Natural killer cell (primary cell): ENCODE measurements around the gene MYO1G. TPM values are rescaled to one million over a fixed set of nuclear protein-coding genes. Genes with fewer than 3 reads are reported as not detected.

ENCODE experiments used
- ATAC-seq, 3 donors: fragments of 150-1000 bp in 2 of 3; fragments of 200-7000 bp in 1 of 3; cut with Tn5 transposase; 1 replicate in 1 of 3; 2 replicates in 2 of 3; pipeline ENCODE4 v1.10.0; 2021; ENCODE audit warnings: mild to moderate bottlenecking in 2 of 3, moderate library complexity in 2 of 3
- DNase-seq, 2 donors: peaks; one replicate each; pipeline versions ENCODE4 v3.0.0 to v3.0.0-alpha.2; 2013 to 2021; ENCODE audit warnings: mixed read lengths in 1 of 2
- H3K27ac ChIP-seq: one replicate; pipeline ENCODE4 v1.5.1; 2013; ENCODE audit warnings: mild to moderate bottlenecking, low read length
- H3K27me3 ChIP-seq: one replicate; pipeline ENCODE4 v1.6.1; 2013; ENCODE audit warnings: low read length; ENCODE audit not compliant: control insufficient read depth, insufficient read depth
- H3K36me3 ChIP-seq: one replicate; pipeline ENCODE4 v1.6.1; 2013; ENCODE audit warnings: low read length; ENCODE audit not compliant: control insufficient read depth, insufficient read depth
- H3K4me1 ChIP-seq: one replicate; pipeline ENCODE4 v1.6.1; 2013; ENCODE audit warnings: low read length; ENCODE audit not compliant: control insufficient read depth, insufficient read depth
- H3K4me3 ChIP-seq: one replicate; pipeline ENCODE4 v1.5.1; 2013; ENCODE audit warnings: low read length
- H3K9me3 ChIP-seq: one replicate; pipeline ENCODE4 v1.6.1; 2013; ENCODE audit warnings: low read length; ENCODE audit not compliant: control insufficient read depth, insufficient read depth
- H3K27ac Mint-ChIP-seq, 2 donors: one replicate each; pipeline ENCODE4 v1.8.0; 2022; ENCODE audit warnings: mild to moderate bottlenecking in 2 of 2, mixed read lengths in 2 of 2, moderate library complexity in 1 of 2
- H3K27me3 Mint-ChIP-seq, 2 donors: one replicate each; pipeline ENCODE4 v1.8.0; 2022; ENCODE audit warnings: low read depth in 2 of 2, mixed read lengths in 2 of 2
- H3K36me3 Mint-ChIP-seq: one replicate; pipeline ENCODE4 v1.8.0; 2022; ENCODE audit warnings: mixed read lengths
- H3K4me1 Mint-ChIP-seq, 2 donors: one replicate each; pipeline ENCODE4 v1.8.0; 2022; ENCODE audit warnings: mixed read lengths in 2 of 2
- H3K4me3 Mint-ChIP-seq: one replicate; pipeline ENCODE4 v1.8.0; 2022; ENCODE audit warnings: mild to moderate bottlenecking, moderate library complexity, mixed read lengths
- H3K9me3 Mint-ChIP-seq, 2 donors: one replicate each; pipeline ENCODE4 v1.8.0; 2022; ENCODE audit warnings: mixed read lengths in 2 of 2
- CTCF ChIP-seq: fragments of 200-600 bp; IDR thresholded peaks from one replicate; pipeline ENCODE4 v1.8.0; 2022; ENCODE audit warnings: antibody characterized with exemption
- WGBS: methylation state at CpG from one replicate; pipeline ENCODE4 v1.1.7; 2013; ENCODE audit warnings: missing lambda C conversion rate; ENCODE audit not compliant: insufficient coverage; 5-methylcytosine and 5-hydroxymethylcytosine counted together
- intact Hi-C: fragments of 100-400 bp; cut with micrococcal nuclease; formaldehyde crosslinking; loops from one replicate; pipeline ENCODE4 v1.14.2; 2022
- total RNA-seq, 4 donors: library from RNA; stranded (reverse); fragments of 120-200 nt in 1 of 4; gene quantifications; one replicate each; pipeline versions ENCODE4 v1.2.3 to v1.2.4, GENCODE V29; 2013 to 2022

MYO1G gene
- total RNA-seq, 3 donors from 2014 or later (not counting 1 experiment from before 2014, with no cell fraction given) = 371 to 470 (median 429) TPM

GRCh38 chr7:44917465-44917864, 61.4 kb downstream of the MYO1G start:
- intact Hi-C loops = no loop called here
- H3K4me3 Mint-ChIP-seq = no peak overlapping the region

DNA sequence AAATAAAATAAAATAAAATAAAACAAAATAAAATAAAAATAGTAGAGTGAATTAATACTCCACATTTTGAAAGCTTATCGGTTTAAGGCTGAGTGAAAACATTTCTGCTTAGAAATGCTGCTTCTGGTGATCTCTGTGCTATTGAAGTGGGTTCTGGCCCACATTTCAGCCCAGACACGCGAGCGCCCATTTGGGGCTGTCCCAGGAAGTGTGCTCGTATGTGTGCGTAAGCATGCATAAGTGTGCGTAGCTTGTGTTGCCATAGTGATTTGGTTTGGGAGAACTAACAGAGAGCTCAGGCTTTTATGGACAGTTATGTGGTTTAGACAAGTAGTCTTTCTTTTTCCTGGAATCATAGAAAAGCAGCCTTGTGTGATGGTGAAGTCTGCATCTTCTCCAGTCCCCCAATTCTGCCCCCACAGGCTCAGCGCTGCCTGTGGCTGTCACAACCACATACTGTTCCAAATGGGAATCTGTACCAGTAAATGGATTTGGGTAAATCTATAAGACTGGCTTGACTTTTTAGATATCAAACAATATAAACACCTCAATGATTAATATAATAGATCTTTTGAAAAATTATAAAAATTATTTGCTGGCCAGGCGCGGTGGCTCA, 63.7 kb downstream of the MYO1G start:
- Histone ChIP-seq H3K36me3 (no peaks in the 10 kb centered on the region), H3K27ac (no peak overlapping the region), H3K9me3 (no peaks in the 10 kb centered on the region), H3K27me3 (no peaks in the 10 kb centered on the region), H3K4me3 (no peak overlapping the region), H3K4me1 (no peaks in the 10 kb centered on the region)
- peak overlapping the region in 1 of 2 donors; percentile 58 for H3K27ac Mint-ChIP-seq
- H3K9me3 Mint-ChIP-seq = no peaks in the 10 kb centered on the region
- ATAC-seq = peak; percentile 78 to 93 (median 89)
- 28% methylated on average over 7 of the region's 10 CpGs for WGBS
- intact Hi-C loops = no loop called here
- TF ChIP-seq CTCF = no peak
- H3K4me3 Mint-ChIP-seq = no peak overlapping the region
- H3K36me3 Mint-ChIP-seq = no peaks in the 10 kb centered on the region
- no peaks in the 10 kb centered on the region for H3K27me3 Mint-ChIP-seq
- H3K4me1 Mint-ChIP-seq = no peaks in the 10 kb centered on the region
- peak in 1 of 2 donors; percentile 90 for DNase-seq

More at GRCh38 chr7:44917465-44917864, 61.4 kb downstream of the MYO1G start:
- Histone ChIP-seq H3K27ac (no peak overlapping the region), H3K9me3 (no peaks in the 10 kb centered on the region), H3K4me3 (no peak overlapping the region), H3K27me3 (no peaks in the 10 kb centered on the region), H3K4me1 (peaks cover 5% of the 10 kb centered on the region), H3K36me3 (no peaks in the 10 kb centered on the region)
- Mint-ChIP-seq H3K4me1 (peaks cover 0 to 4% of the 10 kb centered on the region in 2 donors), H3K27ac (no peak overlapping the region), H3K27me3 (no peaks in the 10 kb centered on the region), H3K9me3 (no peaks in the 10 kb centered on the region), H3K36me3 (no peaks in the 10 kb centered on the region)
- no peak for ATAC-seq
- TF ChIP-seq CTCF = no peak
- no peak for DNase-seq
- 100% methylated on average over 2 of the region's 2 CpGs for WGBS

GRCh38 chr7:44912775-44913347, 66.0 kb downstream of the MYO1G start:
- Histone ChIP-seq H3K4me3 (no peak overlapping the region), H3K27ac (no peak overlapping the region), H3K36me3 (no peaks in the 10 kb centered on the region), H3K9me3 (no peaks in the 10 kb centered on the region), H3K4me1 (no peaks in the 10 kb centered on the region), H3K27me3 (no peaks in the 10 kb centered on the region)
- WGBS = 68% methylated on average over 6 of the region's 7 CpGs
- H3K27me3 Mint-ChIP-seq = peaks cover 0 to 2% of the 10 kb centered on the region in 2 donors
- no peak overlapping the region for H3K4me3 Mint-ChIP-seq
- intact Hi-C loops = no loop called here
- H3K36me3 Mint-ChIP-seq = no peaks in the 10 kb centered on the region
- DNase-seq (no peak), ATAC-seq (no peak)
- no peak overlapping the region for H3K27ac Mint-ChIP-seq
- no peaks in the 10 kb centered on the region for H3K4me1 Mint-ChIP-seq
- H3K9me3 Mint-ChIP-seq = no peaks in the 10 kb centered on the region
- TF ChIP-seq CTCF = no peak

Other genes starting within 250 kb of the MYO1G start
- gene ZMIZ2, start 230.2 kb downstream of the MYO1G start, total RNA-seq = 100 to 1,000 TPM; 152 to 170 (median 167) TPM
- gene PPIA, start 182.3 kb downstream of the MYO1G start, total RNA-seq = 100 to 1,000 TPM; 701 to 727 (median 718) TPM
- 100 to 1,000 TPM; 178 to 196 (median 190) TPM for gene H2AZ2, start 130.9 kb downstream of the MYO1G start, total RNA-seq
- gene PURB, start 93.5 kb downstream of the MYO1G start, total RNA-seq = 10 to 100 TPM; 28.5 to 36.0 (median 33.7) TPM
- gene CCM2, start 21.2 kb upstream of the MYO1G start, total RNA-seq = 100 to 1,000 TPM in 1 of 3 donors, 10 to 100 TPM in 2; 66.2 to 104 (median 97.5) TPM
- 1 to 10 TPM in 1 of 3 donors, under 1 TPM in 2; 0.75 to 1.7 (median 0.78) TPM for gene NACAD, start 110.0 kb upstream of the MYO1G start, total RNA-seq
- 10 to 100 TPM; 48.6 to 56.7 (median 55.9) TPM for gene TBRG4, start 132.7 kb upstream of the MYO1G start, total RNA-seq
- not detected for gene RAMP3, start 178.8 kb upstream of the MYO1G start, total RNA-seq